Nephron (organoid): ENCODE measurements around the gene MORN1.

Experiments used
- H3K27ac Mint-ChIP-seq, 3 experiments: 2 replicates each; pipeline ENCODE4 v1.8.0; 2020; ENCODE audit warnings: mixed read lengths in 3 of 3, mild to moderate bottlenecking in 2 of 3, moderate library complexity in 1 of 3
- H3K27me3 Mint-ChIP-seq: 2 replicates; pipeline ENCODE4 v1.8.0; 2021; ENCODE audit warnings: low read depth, mild to moderate bottlenecking, moderate library complexity, mixed read lengths
- H3K36me3 Mint-ChIP-seq: 2 replicates; pipeline ENCODE4 v1.8.0; 2020; ENCODE audit warnings: low read depth, mixed read lengths
- H3K4me1 Mint-ChIP-seq: 2 replicates; pipeline ENCODE4 v1.8.0; 2020; ENCODE audit warnings: mixed read lengths
- H3K4me3 Mint-ChIP-seq, 3 experiments: 2 replicates each; pipeline ENCODE4 v1.8.0; 2020; ENCODE audit warnings: mild to moderate bottlenecking in 3 of 3, mixed read lengths in 3 of 3, moderate library complexity in 2 of 3
- H3K9me3 Mint-ChIP-seq: 2 replicates; pipeline ENCODE4 v1.8.0; 2020; ENCODE audit warnings: mixed read lengths
- CTCF ChIP-seq, 3 experiments: fragments of 200-600 bp; sonication (generic); IDR thresholded peaks; one replicate each; pipeline ENCODE4 v1.5.0; 2021; ENCODE audit warnings: antibody characterized with exemption in 3 of 3; ENCODE audit not compliant: unreplicated experiment in 3 of 3

Gene MORN1

GRCh38 chr1:2287649-2288048 lies 103.7 kb downstream of the MORN1 start:
- peak overlapping the region in 1 of 3 experiments; percentile 39 for H3K27ac Mint-ChIP-seq
- peaks cover 22% of the 10 kb centered on the region for H3K4me1 Mint-ChIP-seq
- H3K9me3 Mint-ChIP-seq: no peaks in the 10 kb centered on the region
- no peaks in the 10 kb centered on the region for H3K27me3 Mint-ChIP-seq
- no peak for TF ChIP-seq CTCF (IDR thresholded peaks at IDR 0.05; ENCODE audit: unreplicated experiment in 3 of 3)
- peaks cover 5% of the 10 kb centered on the region for H3K36me3 Mint-ChIP-seq
- H3K4me3 Mint-ChIP-seq: no peak overlapping the region

- Mint-ChIP-seq H3K27ac (peak overlapping the region in 2 of 3 experiments; percentile 9 to 60), H3K9me3 (no peaks in the 10 kb centered on the region), H3K4me1 (peaks cover 22% of the 10 kb centered on the region), H3K36me3 (peaks cover 5% of the 10 kb centered on the region), H3K27me3 (no peaks in the 10 kb centered on the region), H3K4me3 (no peak overlapping the region)
- no peak for TF ChIP-seq CTCF (IDR thresholded peaks at IDR 0.05; ENCODE audit: unreplicated experiment in 3 of 3)
Observed at GRCh38 chr1:2286923-2287322, 104.4 kb downstream of the MORN1 start.

GRCh38 chr1:2284932-2285331 lies 106.4 kb downstream of the MORN1 start:
- H3K4me1 Mint-ChIP-seq: peaks cover 9% of the 10 kb centered on the region
- H3K27ac Mint-ChIP-seq: peak overlapping the region in 1 of 3 experiments; percentile 41
- no peak for TF ChIP-seq CTCF (IDR thresholded peaks at IDR 0.05; ENCODE audit: unreplicated experiment in 3 of 3)
- H3K36me3 Mint-ChIP-seq: peaks cover 13% of the 10 kb centered on the region
- H3K4me3 Mint-ChIP-seq: no peak overlapping the region
- no peaks in the 10 kb centered on the region for H3K9me3 Mint-ChIP-seq
- no peaks in the 10 kb centered on the region for H3K27me3 Mint-ChIP-seq

- Mint-ChIP-seq H3K27me3 (no peaks in the 10 kb centered on the region), H3K4me3 (no peak overlapping the region), H3K9me3 (peaks cover 4% of the 10 kb centered on the region), H3K27ac (peak overlapping the region in 1 of 3 experiments; percentile 72), H3K4me1 (peaks cover 11% of the 10 kb centered on the region), H3K36me3 (peaks cover 20% of the 10 kb centered on the region)
- no peak for TF ChIP-seq CTCF (IDR thresholded peaks at IDR 0.05; ENCODE audit: unreplicated experiment in 3 of 3)
Observed at GRCh38 chr1:2283991-2284895, 107.1 kb downstream of the MORN1 start.

GRCh38 chr1:2283371-2283990 lies 107.9 kb downstream of the MORN1 start:
- Mint-ChIP-seq H3K4me3 (no peak overlapping the region), H3K27ac (peak overlapping the region in 1 of 3 experiments; percentile 29), H3K4me1 (peaks cover 15% of the 10 kb centered on the region), H3K9me3 (peaks cover 4% of the 10 kb centered on the region), H3K27me3 (no peaks in the 10 kb centered on the region), H3K36me3 (peaks cover 21% of the 10 kb centered on the region)
- no peak for TF ChIP-seq CTCF (IDR thresholded peaks at IDR 0.05; ENCODE audit: unreplicated experiment in 3 of 3)
